WTC11 (cell line): Measurements from ENCODE around the gene BEND4.

Experiments used
- GTF2I ChIP-seq: fragments of 250-450 bp; sonication (Bioruptor Pico); conservative IDR thresholded peaks from 2 replicates; pipeline ENCODE4 v1.4.0; 2021; ENCODE audit warnings: mild to moderate bottlenecking
- TF ChIP-seq, protein P1 (sequence below): fragments of 200-600 bp; IDR thresholded peaks from 2 replicates; pipeline ENCODE4 v1.8.0; 2022; ENCODE audit warnings: antibody characterized with exemption
- TF ChIP-seq, protein P2 (sequence below): sonication (generic); formaldehyde crosslinking; IDR thresholded peaks from 2 replicates; pipeline ENCODE4 v1.8.1; 2022; ENCODE audit warnings: low read depth, missing genetic modification reagents, borderline replicate concordance
- TF ChIP-seq, protein P3 (sequence below): fragments of 250-450 bp; sonication (Bioruptor Pico); IDR thresholded peaks from 2 replicates; pipeline ENCODE4 v2.1.2; 2022; ENCODE audit warnings: mild to moderate bottlenecking, moderate library complexity
- TF ChIP-seq, protein P4 (sequence below): sonication (generic); formaldehyde crosslinking; IDR thresholded peaks from 2 replicates; pipeline ENCODE4 v1.8.0; 2022; ENCODE audit warnings: mild to moderate bottlenecking, missing genetic modification reagents
- TF ChIP-seq, protein P5 (sequence below): sonication (generic); formaldehyde crosslinking; IDR thresholded peaks from 2 replicates; pipeline ENCODE4 v1.8.1; 2022; ENCODE audit warnings: mild to moderate bottlenecking, missing genetic modification reagents, moderate library complexity, borderline replicate concordance
- TF ChIP-seq, protein P6 (sequence below): sonication (generic); formaldehyde crosslinking; IDR thresholded peaks from 2 replicates; pipeline ENCODE4 v1.8.0; 2022; ENCODE audit warnings: missing genetic modification reagents

DNA sequence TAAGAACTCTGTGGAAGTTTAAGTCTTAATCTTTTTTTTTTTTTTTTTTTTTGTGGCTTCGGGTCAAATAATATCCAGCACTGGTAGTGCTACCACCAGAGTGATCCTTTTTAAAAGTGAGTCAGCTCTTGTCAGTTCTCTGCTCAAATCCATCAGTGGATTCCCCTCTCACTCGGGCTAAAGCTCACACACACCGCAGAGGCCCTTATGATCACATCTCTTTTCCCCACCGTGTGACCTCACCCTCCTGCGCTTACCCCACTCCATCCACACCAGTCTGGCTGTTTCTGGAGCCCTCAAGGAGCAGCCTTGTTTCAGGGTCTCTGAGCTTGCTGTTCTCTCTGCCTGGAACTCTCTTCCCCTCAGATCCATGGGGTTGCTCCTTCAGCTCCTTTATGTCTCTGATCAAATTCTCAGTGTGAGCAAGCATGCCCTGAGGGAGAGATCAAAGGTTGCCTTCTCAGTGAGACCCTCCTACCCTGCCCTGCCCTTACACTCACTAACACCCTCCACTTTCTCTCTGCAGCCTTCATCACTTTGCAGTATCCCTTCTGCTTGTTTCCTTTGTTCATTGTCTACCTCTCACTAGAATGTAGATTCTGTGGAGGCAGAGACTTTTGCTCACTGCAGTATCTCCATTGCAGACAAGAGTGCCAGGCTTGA lies 19.8 kb upstream of the BEND4 start:
- TF ChIP-seq, protein P1, sequence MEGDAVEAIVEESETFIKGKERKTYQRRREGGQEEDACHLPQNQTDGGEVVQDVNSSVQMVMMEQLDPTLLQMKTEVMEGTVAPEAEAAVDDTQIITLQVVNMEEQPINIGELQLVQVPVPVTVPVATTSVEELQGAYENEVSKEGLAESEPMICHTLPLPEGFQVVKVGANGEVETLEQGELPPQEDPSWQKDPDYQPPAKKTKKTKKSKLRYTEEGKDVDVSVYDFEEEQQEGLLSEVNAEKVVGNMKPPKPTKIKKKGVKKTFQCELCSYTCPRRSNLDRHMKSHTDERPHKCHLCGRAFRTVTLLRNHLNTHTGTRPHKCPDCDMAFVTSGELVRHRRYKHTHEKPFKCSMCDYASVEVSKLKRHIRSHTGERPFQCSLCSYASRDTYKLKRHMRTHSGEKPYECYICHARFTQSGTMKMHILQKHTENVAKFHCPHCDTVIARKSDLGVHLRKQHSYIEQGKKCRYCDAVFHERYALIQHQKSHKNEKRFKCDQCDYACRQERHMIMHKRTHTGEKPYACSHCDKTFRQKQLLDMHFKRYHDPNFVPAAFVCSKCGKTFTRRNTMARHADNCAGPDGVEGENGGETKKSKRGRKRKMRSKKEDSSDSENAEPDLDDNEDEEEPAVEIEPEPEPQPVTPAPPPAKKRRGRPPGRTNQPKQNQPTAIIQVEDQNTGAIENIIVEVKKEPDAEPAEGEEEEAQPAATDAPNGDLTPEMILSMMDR, result no peak
- TF ChIP-seq, protein P2, sequence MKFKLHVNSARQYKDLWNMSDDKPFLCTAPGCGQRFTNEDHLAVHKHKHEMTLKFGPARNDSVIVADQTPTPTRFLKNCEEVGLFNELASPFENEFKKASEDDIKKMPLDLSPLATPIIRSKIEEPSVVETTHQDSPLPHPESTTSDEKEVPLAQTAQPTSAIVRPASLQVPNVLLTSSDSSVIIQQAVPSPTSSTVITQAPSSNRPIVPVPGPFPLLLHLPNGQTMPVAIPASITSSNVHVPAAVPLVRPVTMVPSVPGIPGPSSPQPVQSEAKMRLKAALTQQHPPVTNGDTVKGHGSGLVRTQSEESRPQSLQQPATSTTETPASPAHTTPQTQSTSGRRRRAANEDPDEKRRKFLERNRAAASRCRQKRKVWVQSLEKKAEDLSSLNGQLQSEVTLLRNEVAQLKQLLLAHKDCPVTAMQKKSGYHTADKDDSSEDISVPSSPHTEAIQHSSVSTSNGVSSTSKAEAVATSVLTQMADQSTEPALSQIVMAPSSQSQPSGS (CRISPR knock-in tag), result no peak
- no peak for TF ChIP-seq GTF2I (CRISPR knock-in tag)
- TF ChIP-seq, protein P3, sequence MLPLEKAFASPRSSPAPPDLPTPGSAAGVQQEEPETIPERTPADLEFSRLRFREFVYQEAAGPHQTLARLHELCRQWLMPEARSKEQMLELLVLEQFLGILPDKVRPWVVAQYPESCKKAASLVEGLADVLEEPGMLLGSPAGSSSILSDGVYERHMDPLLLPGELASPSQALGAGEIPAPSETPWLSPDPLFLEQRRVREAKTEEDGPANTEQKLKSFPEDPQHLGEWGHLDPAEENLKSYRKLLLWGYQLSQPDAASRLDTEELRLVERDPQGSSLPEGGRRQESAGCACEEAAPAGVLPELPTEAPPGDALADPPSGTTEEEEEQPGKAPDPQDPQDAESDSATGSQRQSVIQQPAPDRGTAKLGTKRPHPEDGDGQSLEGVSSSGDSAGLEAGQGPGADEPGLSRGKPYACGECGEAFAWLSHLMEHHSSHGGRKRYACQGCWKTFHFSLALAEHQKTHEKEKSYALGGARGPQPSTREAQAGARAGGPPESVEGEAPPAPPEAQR (CRISPR knock-in tag), result no peak
- TF ChIP-seq, protein P4, sequence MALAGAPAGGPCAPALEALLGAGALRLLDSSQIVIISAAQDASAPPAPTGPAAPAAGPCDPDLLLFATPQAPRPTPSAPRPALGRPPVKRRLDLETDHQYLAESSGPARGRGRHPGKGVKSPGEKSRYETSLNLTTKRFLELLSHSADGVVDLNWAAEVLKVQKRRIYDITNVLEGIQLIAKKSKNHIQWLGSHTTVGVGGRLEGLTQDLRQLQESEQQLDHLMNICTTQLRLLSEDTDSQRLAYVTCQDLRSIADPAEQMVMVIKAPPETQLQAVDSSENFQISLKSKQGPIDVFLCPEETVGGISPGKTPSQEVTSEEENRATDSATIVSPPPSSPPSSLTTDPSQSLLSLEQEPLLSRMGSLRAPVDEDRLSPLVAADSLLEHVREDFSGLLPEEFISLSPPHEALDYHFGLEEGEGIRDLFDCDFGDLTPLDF (CRISPR knock-in tag), result no peak
- TF ChIP-seq, protein P5, sequence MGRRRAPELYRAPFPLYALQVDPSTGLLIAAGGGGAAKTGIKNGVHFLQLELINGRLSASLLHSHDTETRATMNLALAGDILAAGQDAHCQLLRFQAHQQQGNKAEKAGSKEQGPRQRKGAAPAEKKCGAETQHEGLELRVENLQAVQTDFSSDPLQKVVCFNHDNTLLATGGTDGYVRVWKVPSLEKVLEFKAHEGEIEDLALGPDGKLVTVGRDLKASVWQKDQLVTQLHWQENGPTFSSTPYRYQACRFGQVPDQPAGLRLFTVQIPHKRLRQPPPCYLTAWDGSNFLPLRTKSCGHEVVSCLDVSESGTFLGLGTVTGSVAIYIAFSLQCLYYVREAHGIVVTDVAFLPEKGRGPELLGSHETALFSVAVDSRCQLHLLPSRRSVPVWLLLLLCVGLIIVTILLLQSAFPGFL (CRISPR knock-in tag), result no peak
- TF ChIP-seq, protein P6, sequence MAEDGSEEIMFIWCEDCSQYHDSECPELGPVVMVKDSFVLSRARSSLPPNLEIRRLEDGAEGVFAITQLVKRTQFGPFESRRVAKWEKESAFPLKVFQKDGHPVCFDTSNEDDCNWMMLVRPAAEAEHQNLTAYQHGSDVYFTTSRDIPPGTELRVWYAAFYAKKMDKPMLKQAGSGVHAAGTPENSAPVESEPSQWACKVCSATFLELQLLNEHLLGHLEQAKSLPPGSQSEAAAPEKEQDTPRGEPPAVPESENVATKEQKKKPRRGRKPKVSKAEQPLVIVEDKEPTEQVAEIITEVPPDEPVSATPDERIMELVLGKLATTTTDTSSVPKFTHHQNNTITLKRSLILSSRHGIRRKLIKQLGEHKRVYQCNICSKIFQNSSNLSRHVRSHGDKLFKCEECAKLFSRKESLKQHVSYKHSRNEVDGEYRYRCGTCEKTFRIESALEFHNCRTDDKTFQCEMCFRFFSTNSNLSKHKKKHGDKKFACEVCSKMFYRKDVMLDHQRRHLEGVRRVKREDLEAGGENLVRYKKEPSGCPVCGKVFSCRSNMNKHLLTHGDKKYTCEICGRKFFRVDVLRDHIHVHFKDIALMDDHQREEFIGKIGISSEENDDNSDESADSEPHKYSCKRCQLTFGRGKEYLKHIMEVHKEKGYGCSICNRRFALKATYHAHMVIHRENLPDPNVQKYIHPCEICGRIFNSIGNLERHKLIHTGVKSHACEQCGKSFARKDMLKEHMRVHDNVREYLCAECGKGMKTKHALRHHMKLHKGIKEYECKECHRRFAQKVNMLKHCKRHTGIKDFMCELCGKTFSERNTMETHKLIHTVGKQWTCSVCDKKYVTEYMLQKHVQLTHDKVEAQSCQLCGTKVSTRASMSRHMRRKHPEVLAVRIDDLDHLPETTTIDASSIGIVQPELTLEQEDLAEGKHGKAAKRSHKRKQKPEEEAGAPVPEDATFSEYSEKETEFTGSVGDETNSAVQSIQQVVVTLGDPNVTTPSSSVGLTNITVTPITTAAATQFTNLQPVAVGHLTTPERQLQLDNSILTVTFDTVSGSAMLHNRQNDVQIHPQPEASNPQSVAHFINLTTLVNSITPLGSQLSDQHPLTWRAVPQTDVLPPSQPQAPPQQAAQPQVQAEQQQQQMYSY (CRISPR knock-in tag), result no peak
